GM12865 (cell line): ENCODE results near the gene NR1I3.
"Not testable (repeated sequence)": the region's sequence is repeated elsewhere in the genome, so short reads cannot be mapped to it uniquely, and the experiment has no call there.

ENCODE experiments used
- DNase-seq: peaks from one replicate; pipeline ENCODE4 v3.0.0; 2010; ENCODE audit warnings: low read depth
- H3K4me3 ChIP-seq: 2 replicates; pipeline ENCODE4 v1.5.1; 2011; ENCODE audit warnings: mild to moderate bottlenecking, low read depth, low read length, control low read depth
- TF ChIP-seq, protein P1 (sequence below): IDR thresholded peaks from 2 replicates; pipeline ENCODE4 v1.5.1; 2011; ENCODE audit warnings: low read length, control low read depth, low read depth, inconsistent platforms; ENCODE audit not compliant: insufficient read depth; ENCODE audit errors: missing control alignments

NR1I3 gene

DNA sequence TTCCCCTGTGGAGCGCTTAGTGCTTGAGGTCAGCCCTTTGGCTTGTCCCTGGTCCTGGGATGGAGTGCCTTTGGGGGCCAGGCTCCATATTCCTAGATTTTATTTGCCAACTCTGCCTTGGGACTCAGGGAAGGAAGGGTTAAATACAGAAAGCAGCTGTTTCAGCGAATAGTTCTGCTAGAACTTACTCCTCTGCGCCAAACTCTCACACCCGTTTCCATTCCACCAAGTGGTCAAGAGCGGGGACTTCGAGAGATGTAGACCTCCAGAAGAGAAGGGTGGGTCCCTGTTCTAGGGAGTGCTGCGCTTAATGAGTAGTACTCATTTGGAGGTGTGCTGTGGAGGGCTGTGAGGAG, 12.8 kb downstream of the NR1I3 start:
- no peak for DNase-seq
- TF ChIP-seq, protein P1, sequence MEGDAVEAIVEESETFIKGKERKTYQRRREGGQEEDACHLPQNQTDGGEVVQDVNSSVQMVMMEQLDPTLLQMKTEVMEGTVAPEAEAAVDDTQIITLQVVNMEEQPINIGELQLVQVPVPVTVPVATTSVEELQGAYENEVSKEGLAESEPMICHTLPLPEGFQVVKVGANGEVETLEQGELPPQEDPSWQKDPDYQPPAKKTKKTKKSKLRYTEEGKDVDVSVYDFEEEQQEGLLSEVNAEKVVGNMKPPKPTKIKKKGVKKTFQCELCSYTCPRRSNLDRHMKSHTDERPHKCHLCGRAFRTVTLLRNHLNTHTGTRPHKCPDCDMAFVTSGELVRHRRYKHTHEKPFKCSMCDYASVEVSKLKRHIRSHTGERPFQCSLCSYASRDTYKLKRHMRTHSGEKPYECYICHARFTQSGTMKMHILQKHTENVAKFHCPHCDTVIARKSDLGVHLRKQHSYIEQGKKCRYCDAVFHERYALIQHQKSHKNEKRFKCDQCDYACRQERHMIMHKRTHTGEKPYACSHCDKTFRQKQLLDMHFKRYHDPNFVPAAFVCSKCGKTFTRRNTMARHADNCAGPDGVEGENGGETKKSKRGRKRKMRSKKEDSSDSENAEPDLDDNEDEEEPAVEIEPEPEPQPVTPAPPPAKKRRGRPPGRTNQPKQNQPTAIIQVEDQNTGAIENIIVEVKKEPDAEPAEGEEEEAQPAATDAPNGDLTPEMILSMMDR, result no peak

DNA sequence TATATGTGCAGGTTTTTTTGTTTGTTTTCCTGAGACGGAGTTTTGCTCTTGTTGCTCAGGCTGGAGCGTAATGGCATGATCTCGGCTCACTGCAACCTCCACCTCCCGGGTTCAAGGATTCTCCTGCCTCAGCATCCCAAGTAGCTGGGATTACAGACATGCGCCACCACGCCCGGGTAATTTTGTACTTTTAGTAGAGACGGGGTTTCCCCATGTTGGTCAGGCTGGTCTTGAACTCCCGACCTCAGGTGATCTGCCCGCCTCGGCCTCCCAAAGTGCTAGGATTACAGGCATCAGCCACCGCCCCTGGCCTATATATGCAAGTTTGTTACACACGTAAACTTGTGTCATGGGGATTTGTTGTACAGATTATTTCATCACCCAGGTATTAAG, 13.3 kb downstream of the NR1I3 start:
- DNase-seq, H3K4me3 ChIP-seq: not testable (repeated sequence)

More for the DNA sequence above, 12.8 kb downstream of the NR1I3 start:
- H3K4me3 ChIP-seq, result no peak overlapping the region

DNA sequence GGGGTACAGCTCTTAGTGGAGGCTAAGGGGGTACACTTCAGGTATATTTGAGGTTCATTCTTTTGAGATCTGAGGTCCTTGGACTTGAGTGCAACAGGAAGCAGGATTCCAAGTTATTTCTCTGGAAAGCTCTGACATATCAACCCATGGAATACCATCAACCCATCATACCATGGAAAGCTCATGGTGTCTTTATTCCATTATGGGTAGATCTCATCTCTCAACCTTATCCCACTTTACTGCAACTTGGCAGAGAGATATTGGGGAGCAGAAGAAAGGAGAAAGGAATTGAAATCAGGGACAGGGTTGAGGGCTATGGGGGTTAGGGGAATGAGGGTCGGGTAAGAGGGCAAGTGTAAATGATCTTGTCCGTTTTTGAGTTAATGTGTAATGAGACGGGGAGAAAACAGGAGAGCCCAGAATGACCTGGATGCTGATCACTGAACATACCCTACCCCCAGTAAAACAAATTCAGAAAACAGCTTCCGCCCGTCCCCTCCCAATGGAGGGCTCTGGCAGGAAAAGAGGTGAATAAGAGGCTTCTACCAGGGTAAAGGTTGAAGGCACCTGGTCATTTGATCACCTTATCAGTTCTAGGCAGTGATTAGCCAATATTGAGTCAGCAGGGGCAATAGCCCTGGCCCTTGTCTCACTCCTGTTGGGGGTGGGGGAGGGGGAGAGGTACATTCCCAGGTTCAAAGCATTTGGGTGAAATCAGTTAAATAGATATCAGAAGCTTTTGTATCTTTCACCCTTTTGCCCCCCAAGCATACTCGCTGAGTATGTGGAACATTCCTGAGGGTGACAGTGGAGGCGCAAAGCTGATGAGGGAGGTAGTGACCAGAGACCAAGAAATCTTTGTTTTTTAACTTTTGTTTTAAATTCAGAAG, 14.0 kb downstream of the NR1I3 start:
- TF ChIP-seq, protein P1, result no peak
- DNase-seq, result no peak
- H3K4me3 ChIP-seq, result no peak overlapping the region

DNA sequence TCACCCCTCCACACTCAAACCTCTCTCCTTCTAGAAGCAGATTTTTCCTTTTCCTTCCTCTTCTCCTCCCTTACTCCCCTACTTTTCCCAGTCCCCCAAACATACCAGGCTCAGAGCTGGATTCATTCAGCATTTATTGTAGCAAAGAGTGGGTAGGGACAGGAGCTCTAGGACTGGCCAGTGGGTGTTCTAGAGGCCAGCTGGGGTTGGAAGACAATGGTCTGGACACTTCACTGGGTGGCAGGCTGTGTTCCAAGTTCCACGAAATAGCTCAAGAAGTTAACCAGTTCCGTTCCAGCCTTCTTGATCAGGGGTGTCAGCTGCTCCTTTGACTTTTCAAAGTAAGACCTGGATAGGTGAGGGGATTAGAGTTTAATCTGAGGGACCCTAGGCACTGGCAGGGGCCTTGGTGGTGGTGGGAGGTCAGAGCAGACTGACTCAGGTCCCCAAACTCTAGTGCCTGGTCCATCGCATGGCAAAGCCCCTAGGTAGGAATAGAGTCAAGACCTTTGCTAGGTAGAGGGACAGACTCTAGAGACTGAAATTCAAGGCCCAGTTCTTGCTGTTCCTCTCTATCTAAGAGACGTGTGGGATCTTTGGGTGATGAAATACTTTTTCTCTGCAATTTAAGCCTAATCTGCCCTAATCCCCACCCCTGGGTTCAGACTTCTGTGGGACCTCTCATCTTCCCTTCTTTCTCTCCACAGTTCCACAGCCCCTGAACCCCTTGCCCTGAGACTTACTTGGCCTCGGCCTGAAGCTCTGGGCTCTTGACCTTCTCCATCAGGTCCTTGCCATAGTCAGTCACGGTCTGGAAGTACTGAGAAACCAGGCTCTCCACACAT, 15.6 kb downstream of the NR1I3 start:
- DNase-seq, result no peak
- TF ChIP-seq, protein P1, result no peak
- H3K4me3 ChIP-seq, result no peak overlapping the region

DNA sequence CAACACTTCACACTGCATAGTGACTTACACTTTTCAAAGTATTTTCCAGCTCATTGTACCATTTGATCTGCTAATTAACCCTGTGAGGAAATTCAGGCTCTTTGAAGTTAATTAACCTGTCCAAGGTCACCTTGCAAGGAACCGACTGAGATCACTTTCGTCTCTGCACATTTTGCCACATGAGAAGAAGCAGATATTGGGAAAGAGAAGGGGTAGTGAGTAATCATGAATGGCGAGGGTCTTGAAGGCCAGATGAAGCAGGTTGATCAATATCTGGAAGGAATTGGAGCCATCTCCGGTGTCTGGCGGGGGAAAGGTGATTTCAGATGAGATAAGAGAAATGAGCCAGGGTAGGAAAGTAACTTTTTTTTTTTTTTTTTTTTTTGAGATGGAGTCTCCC, 18.0 kb downstream of the NR1I3 start:
- H3K4me3 ChIP-seq, result no peak overlapping the region
- TF ChIP-seq, protein P1, result no peak
- no peak for DNase-seq

DNA sequence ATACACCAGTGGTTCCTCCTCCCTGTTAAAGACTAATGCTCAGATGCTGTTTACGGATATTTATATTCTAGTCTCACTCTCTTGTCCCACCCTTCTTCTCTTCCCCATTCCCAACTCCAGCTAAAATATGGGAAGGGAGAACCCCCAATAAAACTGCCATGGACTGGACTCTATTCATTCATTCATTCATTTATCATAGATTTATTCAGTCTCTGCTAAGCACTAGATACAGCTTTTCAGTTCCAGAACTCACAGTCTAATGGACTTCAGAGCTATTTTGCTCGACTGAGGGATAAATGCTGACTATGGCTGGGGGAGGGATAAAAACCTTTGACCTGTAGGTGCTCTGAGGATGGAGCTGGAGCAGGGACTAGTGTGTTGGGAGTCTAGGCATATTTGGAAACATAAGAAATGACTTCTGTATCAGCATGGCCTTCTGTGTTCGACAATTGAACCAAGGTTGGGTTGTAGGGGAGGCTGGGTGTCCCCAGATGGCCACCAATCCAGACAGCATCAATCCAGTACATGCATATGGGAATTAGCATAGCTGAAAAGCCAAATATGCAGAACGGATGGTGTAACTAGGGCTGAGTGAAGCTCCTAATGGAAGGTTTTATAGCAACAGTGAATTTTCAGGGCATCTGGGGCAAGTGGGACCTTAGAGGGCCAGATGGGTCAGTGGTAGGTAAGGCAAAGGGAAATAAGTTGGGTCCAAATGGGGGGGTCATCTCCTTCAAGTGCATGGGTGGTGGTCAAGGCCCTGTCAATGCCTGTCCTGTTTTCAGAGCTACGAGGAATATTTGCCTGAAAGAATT, 18.7 kb downstream of the NR1I3 start:
- no peak overlapping the region for H3K4me3 ChIP-seq
- DNase-seq, result no peak
- TF ChIP-seq, protein P1, result no peak
